Fibroblast of lung (primary cell): ENCODE measurements around the gene GRM4.

Source experiments
- CTCF ChIP-seq, 2 donors: IDR thresholded peaks in 1 of 2; conservative IDR thresholded peaks in 1 of 2; 1 replicate in 1 of 2; 2 replicates in 1 of 2; pipeline ENCODE4 v1.5.1; 2011 to 2012; ENCODE audit warnings: low read length in 2 of 2, control low read depth in 1 of 2, inconsistent platforms in 1 of 2, low read depth in 1 of 2, mild to moderate bottlenecking in 1 of 2
- EZH2 ChIP-seq: IDR thresholded peaks from 2 replicates; pipeline ENCODE4 v1.5.1; 2012; ENCODE audit warnings: low read length, control low read depth, mild to moderate bottlenecking; ENCODE audit errors: missing control alignments

DNA sequence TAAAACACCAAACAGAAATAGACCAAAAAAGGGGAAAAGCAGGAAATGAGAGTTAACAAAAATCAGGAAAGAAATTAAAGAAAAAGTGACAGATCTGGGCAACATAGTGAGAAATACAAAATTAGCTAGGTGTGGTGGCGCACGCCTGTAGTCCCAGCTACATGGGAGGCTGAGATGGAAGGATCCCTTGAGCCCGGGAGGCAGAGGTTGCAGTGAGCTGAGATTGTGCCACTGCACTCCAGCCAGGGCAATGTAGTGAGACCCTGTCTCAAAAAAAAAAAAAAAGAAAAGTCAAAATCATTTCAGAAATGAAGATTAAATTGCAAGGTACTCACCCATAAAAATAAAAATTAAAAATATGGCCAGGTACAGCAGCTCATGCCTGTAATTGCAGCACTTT, 13.0 kb upstream of the GRM4 start:
- TF ChIP-seq CTCF (conservative IDR thresholded peaks at IDR 0.05 in 1 of 2, IDR thresholded peaks at IDR 0.05 in 1 of 2; ENCODE audit: low read depth in 1 of 2, low read length in 2 of 2) (no peak), EZH2 (no peak)
